ENCODE results near the gene TAGLN2.

GRCh38 chr1:159957824-159958268, 32.5 kb upstream of the TAGLN2 start:
- TF ChIP-seq, protein P1, sequence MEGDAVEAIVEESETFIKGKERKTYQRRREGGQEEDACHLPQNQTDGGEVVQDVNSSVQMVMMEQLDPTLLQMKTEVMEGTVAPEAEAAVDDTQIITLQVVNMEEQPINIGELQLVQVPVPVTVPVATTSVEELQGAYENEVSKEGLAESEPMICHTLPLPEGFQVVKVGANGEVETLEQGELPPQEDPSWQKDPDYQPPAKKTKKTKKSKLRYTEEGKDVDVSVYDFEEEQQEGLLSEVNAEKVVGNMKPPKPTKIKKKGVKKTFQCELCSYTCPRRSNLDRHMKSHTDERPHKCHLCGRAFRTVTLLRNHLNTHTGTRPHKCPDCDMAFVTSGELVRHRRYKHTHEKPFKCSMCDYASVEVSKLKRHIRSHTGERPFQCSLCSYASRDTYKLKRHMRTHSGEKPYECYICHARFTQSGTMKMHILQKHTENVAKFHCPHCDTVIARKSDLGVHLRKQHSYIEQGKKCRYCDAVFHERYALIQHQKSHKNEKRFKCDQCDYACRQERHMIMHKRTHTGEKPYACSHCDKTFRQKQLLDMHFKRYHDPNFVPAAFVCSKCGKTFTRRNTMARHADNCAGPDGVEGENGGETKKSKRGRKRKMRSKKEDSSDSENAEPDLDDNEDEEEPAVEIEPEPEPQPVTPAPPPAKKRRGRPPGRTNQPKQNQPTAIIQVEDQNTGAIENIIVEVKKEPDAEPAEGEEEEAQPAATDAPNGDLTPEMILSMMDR (IDR thresholded peaks at IDR 0.05) = no peak
- TF ChIP-seq POLR2A (IDR thresholded peaks at IDR 0.05) = no peak
- no peak for TF ChIP-seq POLR2AphosphoS5 (IDR thresholded peaks at IDR 0.05)
